Heart left ventricle (tissue), 13 donors: Measurements from ENCODE around the gene ALG13.

Source experiments
- CTCF ChIP-seq, 12 donors: fragments of 200-600 bp; sonication (generic) in 4 of 12; IDR thresholded peaks; one replicate each; pipeline versions ENCODE4 v1.5.0 to v1.8.0; 2018 to 2022; ENCODE audit warnings: antibody characterized with exemption in 12 of 12, mild to moderate bottlenecking in 5 of 12
- POLR2A ChIP-seq, 2 donors: fragments of 450-650 bp; IDR thresholded peaks; one replicate each; pipeline ENCODE4 v1.6.1; 2017; ENCODE audit warnings: antibody characterized with exemption in 2 of 2, mild to moderate bottlenecking in 2 of 2, moderate library complexity in 2 of 2
- donor health status: ischemic (EF 13 %, LVEDD 7.1; RV severe dilation, severe dysfunction).
- donor health status: DM: no; HTN: yes; CAD: no.
- donor health status: DM: no; HTN: no; CAD: no.
- donor health status: ischemic (EF 25% LVEDD 6.9; RV normal size, moderate dysfunction).
- donor health status: ischemic (EF 25% LVEDD 5.7; RV mildly dilated, moderate dysfunction).
- donor health status: ischemic (EF 35%, LVEDD 5.7; RV mildly dilated, moderate dysfunction).
- donor health status: nonischemic (EF 11% LVEDD 7.7; RV severe dilation, severe dysfunction).
- donor health status: DM: yes; HTN: yes; CAD: no.
- donor health status: PGD.
- donor health status: ischemic (EF 29% LVEDD 5.4; RV normal size, mild dysfunction).
- donor health status: nonischemic (EF 23%, LVEDD 6.1; RV moderate dilation, normal function).

DNA sequence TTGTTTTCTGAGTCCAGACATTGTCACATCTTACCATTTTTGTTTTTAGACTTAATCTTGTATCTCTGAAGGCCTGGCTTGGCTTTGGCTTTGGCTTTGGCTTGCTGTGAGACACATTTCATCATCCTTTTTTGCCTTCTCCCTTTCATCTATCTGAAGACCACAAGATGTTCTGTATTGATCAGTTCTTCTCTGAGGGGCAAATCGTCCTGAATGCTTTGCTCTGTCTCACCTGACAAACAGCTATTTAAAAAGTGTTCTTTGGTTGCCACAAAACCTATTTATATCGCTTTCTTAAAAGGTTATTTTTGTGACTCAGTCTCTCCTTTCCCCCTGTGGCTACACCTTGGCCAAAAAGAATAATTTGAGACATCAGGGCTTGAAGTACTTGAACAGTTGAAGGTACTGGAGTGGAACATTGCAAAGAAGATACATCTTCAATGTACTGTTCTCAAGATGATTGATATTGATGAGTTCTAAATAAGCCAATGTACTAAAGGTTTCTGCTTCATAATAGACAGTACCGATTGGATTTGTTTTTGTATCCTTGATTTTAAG lies 80.7 kb downstream of the ALG13 start:
- no peak for TF ChIP-seq CTCF (IDR thresholded peaks at IDR 0.05)
- no peak for TF ChIP-seq POLR2A (IDR thresholded peaks at IDR 0.05)
